Measurements from ENCODE around the gene STARD3NL.

- TF ChIP-seq CTCF (IDR thresholded peaks at IDR 0.05) (no peak), POLR2A (IDR thresholded peaks at IDR 0.05; ENCODE audit: low read depth) (no peak)
Measured at GRCh38 chr7:38224392-38224791, 46.3 kb downstream of the STARD3NL start.
